Measurements from ENCODE around the gene KRTAP6-2.

Gene KRTAP6-2

DNA sequence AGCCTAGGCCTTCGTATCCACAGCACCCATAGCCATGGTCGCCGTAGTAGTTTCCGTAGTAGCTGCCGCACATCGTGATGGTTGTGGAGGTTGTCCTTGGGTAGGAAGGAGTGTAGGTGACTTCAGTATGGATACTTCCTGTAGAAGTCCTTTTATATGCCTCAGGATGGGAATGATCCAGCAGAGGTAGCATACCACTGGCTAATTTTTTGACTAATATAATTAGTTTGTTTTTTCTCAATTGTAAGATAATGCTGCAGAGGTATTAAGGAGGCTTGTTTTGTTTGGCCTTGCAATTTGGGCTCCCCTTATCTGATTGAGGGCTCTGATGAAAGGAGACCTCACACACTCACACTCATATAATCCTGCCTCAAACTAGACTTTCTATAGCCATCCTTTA is at the start of gene KRTAP6-2:
Gene KRTAP6-2 (minus strand): TSS at position 101 of the 400 bp plus-strand sequence. CDS start 28 bp downstream, at position 73.
- no peaks in the 10 kb centered on the region for H3K9me3 ChIP-seq (ENCODE audit: control insufficient read depth, insufficient read depth, low read depth, low read length)
- no peaks in the 10 kb centered on the region for H3K4me1 ChIP-seq (ENCODE audit: control insufficient read depth, insufficient read depth, low read length)
- H3K27me3 ChIP-seq (ENCODE audit: control insufficient read depth, insufficient read depth, low read length), result no peaks in the 10 kb centered on the region

DNA sequence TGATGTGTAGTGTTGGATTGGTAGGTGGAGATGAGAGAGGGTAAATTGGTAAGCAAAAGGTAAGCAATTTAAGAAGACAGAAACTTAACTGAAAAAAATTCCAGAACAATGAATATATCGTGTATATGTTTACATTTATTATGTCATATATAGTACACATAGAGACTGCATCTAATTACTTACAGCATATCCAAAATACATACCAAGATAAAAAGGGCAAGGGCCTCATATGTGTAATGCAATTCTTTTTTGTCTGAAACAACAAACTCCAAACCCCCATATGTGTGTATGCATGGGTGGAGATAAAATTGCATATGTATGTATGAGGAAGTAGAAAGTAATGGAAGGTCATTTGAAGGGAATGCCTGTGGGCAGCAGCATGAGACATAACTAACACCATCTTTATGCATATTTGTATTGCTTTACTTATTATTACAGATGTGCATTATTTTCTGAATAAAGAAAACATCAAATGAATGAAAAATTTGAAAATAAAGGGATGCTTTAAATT is 48.3 kb upstream of the KRTAP6-2 start:
- no peaks in the 10 kb centered on the region for H3K36me3 ChIP-seq (ENCODE audit: control insufficient read depth, insufficient read depth, low read length)
- no peaks in the 10 kb centered on the region for H3K4me1 ChIP-seq (ENCODE audit: control insufficient read depth, insufficient read depth, low read length)
- no peak overlapping the region for H3K9ac ChIP-seq (ENCODE audit: low read length)
- no peak overlapping the region for H3K4me3 ChIP-seq (ENCODE audit: low read depth, low read length)
- no peak overlapping the region for H3K27ac ChIP-seq (ENCODE audit: low read depth, low read length)
- no peaks in the 10 kb centered on the region; the same call in 1 of the 2 replicates for H3K27me3 ChIP-seq (ENCODE audit: control insufficient read depth, insufficient read depth, low read length)
- H3K9me3 ChIP-seq (ENCODE audit: control insufficient read depth, insufficient read depth, low read depth, low read length), result no peaks in the 10 kb centered on the region

More for the DNA sequence above, at the start of gene KRTAP6-2:
- Histone ChIP-seq H3K4me3 (ENCODE audit: low read depth, low read length) (no peak within 1 kb of the TSS), H3K36me3 (ENCODE audit: control insufficient read depth, insufficient read depth, low read length) (no peaks in the 10 kb centered on the region), H3K9ac (ENCODE audit: low read length) (no peak within 1 kb of the TSS), H3K27ac (ENCODE audit: low read depth, low read length) (no peak within 1 kb of the TSS)

DNA sequence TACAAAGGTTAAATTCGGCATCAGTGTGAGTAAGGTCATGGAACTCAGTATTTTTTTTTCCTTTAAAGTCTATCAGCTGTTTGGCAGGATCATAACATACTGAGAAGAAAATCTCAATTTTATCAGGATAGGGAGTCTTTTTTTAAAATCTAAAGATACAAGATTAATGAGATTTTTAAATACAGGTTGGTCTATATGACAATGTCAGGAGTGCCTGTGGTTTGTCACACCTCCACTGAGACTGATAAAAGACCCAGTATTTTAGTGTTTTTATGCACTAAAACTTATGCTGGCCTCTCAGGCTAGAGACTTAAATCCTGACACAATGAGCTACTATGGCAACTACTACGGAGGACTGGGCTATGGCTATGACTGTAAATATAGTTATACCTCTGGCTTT is 43.9 kb upstream of the KRTAP6-2 start, which contains the start of gene KRTAP20-3:
Gene KRTAP20-3 (plus strand): TSS at position 301 of the 400 bp plus-strand sequence.
- Histone ChIP-seq H3K36me3 (ENCODE audit: control insufficient read depth, insufficient read depth, low read length) (no peaks in the 10 kb centered on the region), H3K9ac (ENCODE audit: low read length) (no peak within 1 kb of the TSS), H3K9me3 (ENCODE audit: control insufficient read depth, insufficient read depth, low read depth, low read length) (no peaks in the 10 kb centered on the region; the same call in 1 of the 2 replicates), H3K27ac (ENCODE audit: low read depth, low read length) (no peak within 1 kb of the TSS), H3K27me3 (ENCODE audit: control insufficient read depth, insufficient read depth, low read length) (no peaks in the 10 kb centered on the region), H3K4me1 (ENCODE audit: control insufficient read depth, insufficient read depth, low read length) (no peaks in the 10 kb centered on the region), H3K4me3 (ENCODE audit: low read depth, low read length) (no peak within 1 kb of the TSS)

GRCh38 chr21:30638686-30639085 is 40.0 kb upstream of the KRTAP6-2 start:
- H3K4me1 ChIP-seq (ENCODE audit: control insufficient read depth, insufficient read depth, low read length), result no peaks in the 10 kb centered on the region
- no peaks in the 10 kb centered on the region for H3K27me3 ChIP-seq (ENCODE audit: control insufficient read depth, insufficient read depth, low read length)
- no peaks in the 10 kb centered on the region; the same call in 1 of the 2 replicates for H3K9me3 ChIP-seq (ENCODE audit: control insufficient read depth, insufficient read depth, low read depth, low read length)
- H3K9ac ChIP-seq (ENCODE audit: low read length), result no peak overlapping the region
- no peak overlapping the region for H3K4me3 ChIP-seq (ENCODE audit: low read depth, low read length)
- no peak overlapping the region for H3K27ac ChIP-seq (ENCODE audit: low read depth, low read length)
- H3K36me3 ChIP-seq (ENCODE audit: control insufficient read depth, insufficient read depth, low read length), result no peaks in the 10 kb centered on the region

DNA sequence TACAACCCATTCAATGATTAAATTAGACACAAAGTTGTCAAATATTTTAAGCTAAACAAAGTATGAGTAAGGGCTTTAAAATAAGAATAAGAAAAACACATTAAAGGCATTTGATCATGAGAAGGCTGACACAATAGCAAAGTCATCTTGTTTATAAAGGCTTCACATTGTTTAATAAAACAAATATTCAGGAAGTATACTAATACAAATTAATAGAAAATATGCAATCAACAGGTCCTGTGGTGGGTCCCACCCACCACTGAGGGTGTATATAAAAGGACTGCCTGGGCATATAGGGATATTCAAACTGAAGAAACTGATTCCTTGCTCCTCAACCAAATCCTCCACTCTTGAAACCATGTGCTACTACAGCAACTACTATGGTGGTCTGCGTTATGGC is 36.2 kb upstream of the KRTAP6-2 start, which contains the start of gene KRTAP20-2:
Gene KRTAP20-2 (plus strand): TSS at position 301 of the 400 bp plus-strand sequence. CDS start 58 bp downstream, at position 359.
- H3K36me3 ChIP-seq (ENCODE audit: control insufficient read depth, insufficient read depth, low read length), result no peaks in the 10 kb centered on the region
- no peaks in the 10 kb centered on the region; the same call in 1 of the 2 replicates for H3K9me3 ChIP-seq (ENCODE audit: control insufficient read depth, insufficient read depth, low read depth, low read length)

DNA sequence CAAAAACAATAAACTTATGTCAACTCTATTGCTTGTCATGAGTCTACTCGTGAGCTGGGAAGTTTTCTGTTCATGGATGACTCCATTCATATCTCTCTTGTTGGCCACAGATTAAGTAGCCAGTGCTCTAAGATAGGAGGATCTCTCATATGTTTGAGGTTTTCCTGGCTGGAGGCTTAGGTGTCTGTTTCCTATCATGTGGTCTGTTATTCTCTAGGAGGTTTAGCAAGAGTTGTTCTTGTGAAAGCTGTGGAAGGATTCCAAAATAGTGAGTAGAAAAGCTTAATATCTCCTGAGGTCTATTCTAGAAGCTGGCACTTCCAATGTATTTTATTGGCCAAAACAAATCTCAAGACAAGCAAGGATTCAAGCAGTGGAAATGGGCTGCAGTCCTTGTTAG is 30.5 kb upstream of the KRTAP6-2 start:
- H3K4me3 ChIP-seq (ENCODE audit: low read depth, low read length), result no peak overlapping the region
- H3K27ac ChIP-seq (ENCODE audit: low read depth, low read length), result no peak overlapping the region
- no peaks in the 10 kb centered on the region for H3K27me3 ChIP-seq (ENCODE audit: control insufficient read depth, insufficient read depth, low read length)
- peaks cover 7% of the 10 kb centered on the region for H3K9me3 ChIP-seq (ENCODE audit: control insufficient read depth, insufficient read depth, low read depth, low read length)
- H3K9ac ChIP-seq (ENCODE audit: low read length), result no peak overlapping the region
- H3K36me3 ChIP-seq (ENCODE audit: control insufficient read depth, insufficient read depth, low read length), result no peaks in the 10 kb centered on the region
- H3K4me1 ChIP-seq (ENCODE audit: control insufficient read depth, insufficient read depth, low read length), result peaks cover 3% of the 10 kb centered on the region; the same call in 1 of the 2 replicates

More for the DNA sequence above, 36.2 kb upstream of the KRTAP6-2 start, which contains the start of gene KRTAP20-2:
- Histone ChIP-seq H3K4me3 (ENCODE audit: low read depth, low read length) (no peak within 1 kb of the TSS), H3K4me1 (ENCODE audit: control insufficient read depth, insufficient read depth, low read length) (no peaks in the 10 kb centered on the region), H3K27me3 (ENCODE audit: control insufficient read depth, insufficient read depth, low read length) (no peaks in the 10 kb centered on the region), H3K27ac (ENCODE audit: low read depth, low read length) (no peak within 1 kb of the TSS), H3K9ac (ENCODE audit: low read length) (no peak within 1 kb of the TSS)

- Histone ChIP-seq H3K4me1 (ENCODE audit: control insufficient read depth, insufficient read depth, low read length) (peaks cover 3% of the 10 kb centered on the region; the same call in 1 of the 2 replicates), H3K9ac (ENCODE audit: low read length) (no peak overlapping the region), H3K4me3 (ENCODE audit: low read depth, low read length) (no peak overlapping the region), H3K27me3 (ENCODE audit: control insufficient read depth, insufficient read depth, low read length) (no peaks in the 10 kb centered on the region), H3K9me3 (ENCODE audit: control insufficient read depth, insufficient read depth, low read depth, low read length) (peaks cover 7% of the 10 kb centered on the region), H3K36me3 (ENCODE audit: control insufficient read depth, insufficient read depth, low read length) (no peaks in the 10 kb centered on the region), H3K27ac (ENCODE audit: low read depth, low read length) (no peak overlapping the region)
Observed at GRCh38 chr21:30628109-30628508, 29.4 kb upstream of the KRTAP6-2 start.

GRCh38 chr21:30625449-30626165 is 26.9 kb upstream of the KRTAP6-2 start:
- no peak overlapping the region for H3K4me3 ChIP-seq (ENCODE audit: low read depth, low read length)
- no peaks in the 10 kb centered on the region for H3K27me3 ChIP-seq (ENCODE audit: control insufficient read depth, insufficient read depth, low read length)
- peaks cover 3% of the 10 kb centered on the region; the same call in 1 of the 2 replicates for H3K4me1 ChIP-seq (ENCODE audit: control insufficient read depth, insufficient read depth, low read length)
- no peaks in the 10 kb centered on the region for H3K36me3 ChIP-seq (ENCODE audit: control insufficient read depth, insufficient read depth, low read length)
- no peak overlapping the region for H3K9ac ChIP-seq (ENCODE audit: low read length)
- H3K9me3 ChIP-seq (ENCODE audit: control insufficient read depth, insufficient read depth, low read depth, low read length), result peaks cover 7% of the 10 kb centered on the region
- no peak overlapping the region for H3K27ac ChIP-seq (ENCODE audit: low read depth, low read length)

GRCh38 chr21:30623362-30623761 is 24.7 kb upstream of the KRTAP6-2 start:
- peaks cover 3% of the 10 kb centered on the region; the same call in 1 of the 2 replicates for H3K4me1 ChIP-seq (ENCODE audit: control insufficient read depth, insufficient read depth, low read length)
- H3K27ac ChIP-seq (ENCODE audit: low read depth, low read length), result no peak overlapping the region
- no peak overlapping the region for H3K9ac ChIP-seq (ENCODE audit: low read length)
- peaks cover 7% of the 10 kb centered on the region for H3K9me3 ChIP-seq (ENCODE audit: control insufficient read depth, insufficient read depth, low read depth, low read length)
- no peak overlapping the region for H3K4me3 ChIP-seq (ENCODE audit: low read depth, low read length)
- no peaks in the 10 kb centered on the region for H3K27me3 ChIP-seq (ENCODE audit: control insufficient read depth, insufficient read depth, low read length)
- H3K36me3 ChIP-seq (ENCODE audit: control insufficient read depth, insufficient read depth, low read length), result no peaks in the 10 kb centered on the region

DNA sequence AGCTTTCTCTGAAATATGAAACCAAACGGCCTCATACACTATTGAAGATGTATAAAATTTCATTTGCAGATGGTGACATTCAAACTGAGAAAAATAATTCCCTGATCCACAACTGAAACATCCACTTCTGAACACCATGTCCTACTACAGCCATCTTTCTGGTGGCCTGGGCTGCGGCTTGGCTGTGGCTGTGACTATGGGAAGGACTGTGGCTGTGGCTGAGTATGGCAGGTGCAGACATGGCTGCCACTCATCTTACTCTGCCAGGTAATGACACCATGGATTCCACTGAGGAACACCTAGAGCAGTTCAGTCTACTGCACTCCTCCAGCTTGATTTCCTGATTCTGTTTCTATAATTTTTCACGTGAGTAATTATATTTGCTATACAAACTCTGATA is 21.8 kb upstream of the KRTAP6-2 start, which contains the start of gene KRTAP20-4:
Gene KRTAP20-4 (plus strand): TSS at position 106 of the 400 bp plus-strand sequence.
- Histone ChIP-seq H3K27ac (ENCODE audit: low read depth, low read length) (no peak within 1 kb of the TSS), H3K9me3 (ENCODE audit: control insufficient read depth, insufficient read depth, low read depth, low read length) (peaks cover 7% of the 10 kb centered on the region), H3K9ac (ENCODE audit: low read length) (no peak within 1 kb of the TSS), H3K4me1 (ENCODE audit: control insufficient read depth, insufficient read depth, low read length) (peaks cover 3% of the 10 kb centered on the region; the same call in 1 of the 2 replicates), H3K4me3 (ENCODE audit: low read depth, low read length) (no peak within 1 kb of the TSS), H3K36me3 (ENCODE audit: control insufficient read depth, insufficient read depth, low read length) (no peaks in the 10 kb centered on the region), H3K27me3 (ENCODE audit: control insufficient read depth, insufficient read depth, low read length) (no peaks in the 10 kb centered on the region)

DNA sequence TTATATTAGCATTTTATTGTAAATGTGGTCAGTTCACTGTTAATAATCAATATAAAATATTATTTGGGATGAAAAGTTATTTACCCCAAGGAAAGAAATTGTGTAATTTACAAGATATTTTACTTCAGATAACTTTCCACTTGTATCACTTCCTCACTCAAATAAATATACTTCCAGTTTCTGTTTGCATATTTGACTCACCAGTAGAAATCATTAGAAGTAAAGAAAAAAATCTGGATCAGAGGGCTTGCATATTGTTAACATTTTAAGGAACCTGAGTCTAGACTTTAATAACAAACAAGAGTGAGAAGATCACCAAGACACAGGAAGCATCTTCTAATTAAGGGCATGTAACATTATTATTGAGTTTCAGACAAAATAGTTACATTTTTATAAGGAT is 21.4 kb upstream of the KRTAP6-2 start:
- Histone ChIP-seq H3K27ac (ENCODE audit: low read depth, low read length) (no peak overlapping the region), H3K9me3 (ENCODE audit: control insufficient read depth, insufficient read depth, low read depth, low read length) (peaks cover 4% of the 10 kb centered on the region), H3K27me3 (ENCODE audit: control insufficient read depth, insufficient read depth, low read length) (no peaks in the 10 kb centered on the region), H3K36me3 (ENCODE audit: control insufficient read depth, insufficient read depth, low read length) (no peaks in the 10 kb centered on the region), H3K4me1 (ENCODE audit: control insufficient read depth, insufficient read depth, low read length) (no peaks in the 10 kb centered on the region), H3K4me3 (ENCODE audit: low read depth, low read length) (no peak overlapping the region), H3K9ac (ENCODE audit: low read length) (no peak overlapping the region)

All from HUES6 (cell line).